Measurements from ENCODE around the gene KIF2B. TPM values are rescaled to one million over a fixed set of nuclear protein-coding genes. Genes with fewer than 3 reads are reported as not detected.

KIF2B gene
- total and polyA plus RNA-seq, 2 experiments from 2014 or later = 0.08 TPM; not detected in 1

- H3K27me3 ChIP-seq (ENCODE audit: insufficient read depth) = no peaks in the 10 kb centered on the region
- no peaks in the 10 kb centered on the region for H3F3A ChIP-seq (replicated peaks; ENCODE audit: low read depth)
- H3K4me3 ChIP-seq = no peak overlapping the region
- no peak overlapping the region for H3K4me3 Mint-ChIP-seq
- no peaks in the 10 kb centered on the region for H3K36me3 ChIP-seq (ENCODE audit: insufficient read depth)
- H3K79me2 ChIP-seq (replicated peaks; ENCODE audit: insufficient read depth) = no peaks in the 10 kb centered on the region
- no peaks in the 10 kb centered on the region for H3K9me3 Mint-ChIP-seq
- no peaks in the 10 kb centered on the region for H3K9me2 ChIP-seq (ENCODE audit: insufficient read depth)
- H3K27ac ChIP-seq (ENCODE audit: low read depth) = no peak overlapping the region
- H3K27me3 Mint-ChIP-seq (ENCODE audit: insufficient read depth, low read depth, poor library complexity) = no peaks in the 10 kb centered on the region
- no peaks in the 10 kb centered on the region for H3K36me3 Mint-ChIP-seq (ENCODE audit: low read depth)
- no peaks in the 10 kb centered on the region for H3K4me1 Mint-ChIP-seq
- no peaks in the 10 kb centered on the region for H3K4me1 ChIP-seq (ENCODE audit: insufficient read depth)
- H3K4me2 ChIP-seq = no peak overlapping the region
- ATAC-seq (no peak), DNase-seq (ENCODE audit: low spot score) (no peak)
- TF ChIP-seq REST (IDR thresholded peaks at IDR 0.05; ENCODE audit: unreplicated experiment) (no peak), STAT1 (IDR thresholded peaks at IDR 0.05; ENCODE audit: unreplicated experiment) (no peak), ZNF331 (CRISPR knock-in tag; IDR thresholded peaks at IDR 0.05; ENCODE audit: low read depth) (no peak), CTCF (conservative IDR thresholded peaks at IDR 0.05; ENCODE audit: low read depth in 2 of 2) (no peak), JUNB (IDR thresholded peaks at IDR 0.05; ENCODE audit: unreplicated experiment) (no peak), EZH2 (IDR thresholded peaks at IDR 0.05; ENCODE audit: low read depth, unreplicated experiment) (no peak), EZH2phosphoT487 (IDR thresholded peaks at IDR 0.05; ENCODE audit: unreplicated experiment) (no peak), ZNF114 (CRISPR knock-in tag; IDR thresholded peaks at IDR 0.05) (no peak), NANOG (IDR thresholded peaks at IDR 0.05; ENCODE audit: borderline replicate concordance) (no peak), CREB1 (CRISPR knock-in tag; IDR thresholded peaks at IDR 0.05; ENCODE audit: low read depth) (no peak), POLR2AphosphoS5 (IDR thresholded peaks at IDR 0.05; ENCODE audit: low read depth) (no peak), ZNF462 (CRISPR knock-in tag; IDR thresholded peaks at IDR 0.05) (no peak)
- TF ChIP-seq, protein P1, sequence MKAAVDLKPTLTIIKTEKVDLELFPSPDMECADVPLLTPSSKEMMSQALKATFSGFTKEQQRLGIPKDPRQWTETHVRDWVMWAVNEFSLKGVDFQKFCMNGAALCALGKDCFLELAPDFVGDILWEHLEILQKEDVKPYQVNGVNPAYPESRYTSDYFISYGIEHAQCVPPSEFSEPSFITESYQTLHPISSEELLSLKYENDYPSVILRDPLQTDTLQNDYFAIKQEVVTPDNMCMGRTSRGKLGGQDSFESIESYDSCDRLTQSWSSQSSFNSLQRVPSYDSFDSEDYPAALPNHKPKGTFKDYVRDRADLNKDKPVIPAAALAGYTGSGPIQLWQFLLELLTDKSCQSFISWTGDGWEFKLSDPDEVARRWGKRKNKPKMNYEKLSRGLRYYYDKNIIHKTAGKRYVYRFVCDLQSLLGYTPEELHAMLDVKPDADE (IDR thresholded peaks at IDR 0.05) = no peak
- no peaks in the 10 kb centered on the region for H4K20me1 ChIP-seq (replicated peaks; ENCODE audit: insufficient read depth)
- H3K27ac Mint-ChIP-seq = no peak overlapping the region
- no peak overlapping the region for H2AFZ ChIP-seq
Observed at GRCh38 chr17:53797501-53797900, 25.2 kb upstream of the KIF2B start.

All from GM23338 (cell line).